MM.1S (cell line): ENCODE data around the gene PRKCA.

Experiments used
- DNase-seq: peaks from one replicate; pipeline ENCODE4 v3.0.0-alpha.2; 2015
- H2AFZ ChIP-seq: fragments of 300-600 bp; sonication (generic); 2 replicates; pipeline ENCODE4 v1.6.0; 2016; ENCODE audit warnings: antibody characterized with exemption, low read length
- H3F3A ChIP-seq: fragments of 300-600 bp; sonication (generic); 2 replicates; pipeline ENCODE4 v1.6.1; 2016; ENCODE audit warnings: mild to moderate bottlenecking, antibody characterized with exemption, low read length, moderate library complexity, mixed read lengths; ENCODE audit not compliant: insufficient read depth
- H3K27ac ChIP-seq: fragments of 300-600 bp; sonication (generic); 2 replicates; pipeline ENCODE4 v1.5.1; 2016; ENCODE audit warnings: mild to moderate bottlenecking, low read length
- H3K27me3 ChIP-seq: fragments of 300-600 bp; sonication (generic); replicated peaks from 2 replicates; pipeline ENCODE4 v1.6.0; 2016; ENCODE audit warnings: low read length; ENCODE audit not compliant: insufficient read depth
- H3K36me3 ChIP-seq: fragments of 300-600 bp; sonication (generic); replicated peaks from 2 replicates; pipeline ENCODE4 v1.6.1; 2016; ENCODE audit warnings: mild to moderate bottlenecking, low read length, mixed read lengths; ENCODE audit not compliant: insufficient read depth
- H3K4me1 ChIP-seq: fragments of 300-600 bp; sonication (generic); 2 replicates; pipeline ENCODE4 v1.6.1; 2016; ENCODE audit warnings: low read length, mixed read lengths
- H3K4me2 ChIP-seq: fragments of 300-600 bp; sonication (generic); 2 replicates; pipeline ENCODE4 v1.6.0; 2016; ENCODE audit warnings: low read depth, low read length
- H3K4me3 ChIP-seq: fragments of 300-600 bp; sonication (generic); 2 replicates; pipeline ENCODE4 v1.5.1; 2016; ENCODE audit warnings: low read length, mixed read lengths
- H3K79me2 ChIP-seq: fragments of 300-600 bp; sonication (generic); 2 replicates; pipeline ENCODE4 v1.6.1; 2016; ENCODE audit warnings: mixed run types, low read length, mixed read lengths
- H3K9ac ChIP-seq: fragments of 300-600 bp; sonication (generic); 2 replicates; pipeline ENCODE4 v1.6.1; 2016; ENCODE audit warnings: low read length, mixed read lengths
- H3K9me2 ChIP-seq: fragments of 300-600 bp; sonication (generic); replicated peaks from 2 replicates; pipeline ENCODE4 v1.6.1; 2016; ENCODE audit warnings: mild to moderate bottlenecking, low read length, mixed read lengths; ENCODE audit not compliant: insufficient read depth
- H3K9me3 ChIP-seq: fragments of 300-600 bp; sonication (generic); replicated peaks from 2 replicates; pipeline ENCODE4 v1.6.1; 2016; ENCODE audit warnings: mild to moderate bottlenecking, low read length, mixed read lengths; ENCODE audit not compliant: insufficient read depth
- H4K20me1 ChIP-seq: fragments of 300-600 bp; sonication (generic); 2 replicates; pipeline ENCODE4 v1.6.1; 2016; ENCODE audit warnings: mild to moderate bottlenecking, low read length, moderate library complexity, mixed read lengths; ENCODE audit not compliant: insufficient read depth
- EZH2 ChIP-seq: fragments of 300-600 bp; sonication (generic); optimal IDR thresholded peaks from 2 replicates; pipeline ENCODE3; 2017; ENCODE audit warnings: low read depth, mild to moderate bottlenecking, antibody characterized with exemption, low read length, mixed read lengths
- EZH2phosphoT487 ChIP-seq: fragments of 300-600 bp; sonication (generic); IDR thresholded peaks from 2 replicates; pipeline ENCODE4 v1.6.1; 2018; ENCODE audit warnings: antibody characterized with exemption, low read length
- TF ChIP-seq, protein P1 (sequence below): fragments of 300-600 bp; sonication (generic); IDR thresholded peaks from 2 replicates; pipeline ENCODE4 v1.5.1; 2016; ENCODE audit warnings: antibody characterized with exemption, low read length, mixed read lengths

PRKCA gene

DNA sequence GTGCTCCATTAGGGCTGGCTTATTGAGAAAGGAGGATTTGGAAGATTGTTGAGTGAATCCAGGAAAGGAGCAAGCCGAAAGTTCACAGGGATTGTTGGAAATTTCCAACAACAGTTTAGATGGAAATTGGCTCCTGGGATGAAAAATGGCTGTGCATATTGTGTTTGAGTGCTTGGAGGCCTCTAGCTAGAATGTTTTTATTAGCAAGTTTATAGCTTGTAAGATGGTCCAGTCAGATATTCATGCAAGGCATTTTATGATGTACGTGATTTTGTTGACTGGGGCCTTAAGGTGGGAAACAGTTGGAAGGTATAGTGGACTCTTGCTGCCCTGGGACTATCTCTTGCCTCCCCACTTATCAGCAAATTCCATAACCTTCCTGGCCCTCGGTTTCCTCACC, 216.7 kb downstream of the PRKCA start:
- Histone ChIP-seq H3K9me2 (no peaks in the 10 kb centered on the region), H3K27me3 (no peaks in the 10 kb centered on the region), H3K27ac (no peak overlapping the region), H3K9ac (no peak overlapping the region), H3F3A (no peaks in the 10 kb centered on the region), H3K79me2 (no peaks in the 10 kb centered on the region), H4K20me1 (no peaks in the 10 kb centered on the region), H2AFZ (no peak overlapping the region), H3K36me3 (no peaks in the 10 kb centered on the region), H3K4me1 (no peaks in the 10 kb centered on the region), H3K4me3 (no peak overlapping the region), H3K4me2 (no peak overlapping the region), H3K9me3 (no peaks in the 10 kb centered on the region)
- no peak for DNase-seq
- TF ChIP-seq EZH2phosphoT487 (no peak), EZH2 (no peak)
- TF ChIP-seq, protein P1, sequence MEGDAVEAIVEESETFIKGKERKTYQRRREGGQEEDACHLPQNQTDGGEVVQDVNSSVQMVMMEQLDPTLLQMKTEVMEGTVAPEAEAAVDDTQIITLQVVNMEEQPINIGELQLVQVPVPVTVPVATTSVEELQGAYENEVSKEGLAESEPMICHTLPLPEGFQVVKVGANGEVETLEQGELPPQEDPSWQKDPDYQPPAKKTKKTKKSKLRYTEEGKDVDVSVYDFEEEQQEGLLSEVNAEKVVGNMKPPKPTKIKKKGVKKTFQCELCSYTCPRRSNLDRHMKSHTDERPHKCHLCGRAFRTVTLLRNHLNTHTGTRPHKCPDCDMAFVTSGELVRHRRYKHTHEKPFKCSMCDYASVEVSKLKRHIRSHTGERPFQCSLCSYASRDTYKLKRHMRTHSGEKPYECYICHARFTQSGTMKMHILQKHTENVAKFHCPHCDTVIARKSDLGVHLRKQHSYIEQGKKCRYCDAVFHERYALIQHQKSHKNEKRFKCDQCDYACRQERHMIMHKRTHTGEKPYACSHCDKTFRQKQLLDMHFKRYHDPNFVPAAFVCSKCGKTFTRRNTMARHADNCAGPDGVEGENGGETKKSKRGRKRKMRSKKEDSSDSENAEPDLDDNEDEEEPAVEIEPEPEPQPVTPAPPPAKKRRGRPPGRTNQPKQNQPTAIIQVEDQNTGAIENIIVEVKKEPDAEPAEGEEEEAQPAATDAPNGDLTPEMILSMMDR: no peak

DNA sequence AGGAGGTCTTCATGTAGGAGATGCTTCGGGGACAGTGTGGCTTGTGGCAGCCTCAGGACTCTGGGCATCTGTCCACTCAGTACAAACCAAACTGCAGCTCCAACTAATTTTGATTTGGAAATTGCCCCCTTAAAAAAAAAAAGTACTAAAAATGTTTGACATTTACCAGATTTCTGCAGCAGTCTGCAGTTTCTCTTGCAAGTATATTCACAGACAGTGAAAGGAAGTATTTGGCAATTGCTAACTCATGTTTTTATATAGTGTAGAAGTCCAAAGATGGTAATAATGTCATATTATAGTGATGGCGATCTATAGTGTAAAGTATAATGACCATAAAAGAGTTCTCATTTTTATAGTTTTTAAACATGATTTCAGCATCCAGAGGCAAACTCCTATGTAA, 218.6 kb downstream of the PRKCA start:
- Histone ChIP-seq H3K4me1 (no peaks in the 10 kb centered on the region), H3K9me3 (no peaks in the 10 kb centered on the region), H3K79me2 (no peaks in the 10 kb centered on the region), H3K4me2 (no peak overlapping the region), H3K27me3 (no peaks in the 10 kb centered on the region), H3K36me3 (no peaks in the 10 kb centered on the region), H4K20me1 (no peaks in the 10 kb centered on the region), H3K9ac (no peak overlapping the region), H3K9me2 (no peaks in the 10 kb centered on the region), H3K4me3 (no peak overlapping the region), H3K27ac (no peak overlapping the region), H3F3A (no peaks in the 10 kb centered on the region), H2AFZ (no peak overlapping the region)
- TF ChIP-seq EZH2: no peak
- TF ChIP-seq EZH2phosphoT487: no peak
- TF ChIP-seq, protein P1: no peak
- no peak for DNase-seq

DNA sequence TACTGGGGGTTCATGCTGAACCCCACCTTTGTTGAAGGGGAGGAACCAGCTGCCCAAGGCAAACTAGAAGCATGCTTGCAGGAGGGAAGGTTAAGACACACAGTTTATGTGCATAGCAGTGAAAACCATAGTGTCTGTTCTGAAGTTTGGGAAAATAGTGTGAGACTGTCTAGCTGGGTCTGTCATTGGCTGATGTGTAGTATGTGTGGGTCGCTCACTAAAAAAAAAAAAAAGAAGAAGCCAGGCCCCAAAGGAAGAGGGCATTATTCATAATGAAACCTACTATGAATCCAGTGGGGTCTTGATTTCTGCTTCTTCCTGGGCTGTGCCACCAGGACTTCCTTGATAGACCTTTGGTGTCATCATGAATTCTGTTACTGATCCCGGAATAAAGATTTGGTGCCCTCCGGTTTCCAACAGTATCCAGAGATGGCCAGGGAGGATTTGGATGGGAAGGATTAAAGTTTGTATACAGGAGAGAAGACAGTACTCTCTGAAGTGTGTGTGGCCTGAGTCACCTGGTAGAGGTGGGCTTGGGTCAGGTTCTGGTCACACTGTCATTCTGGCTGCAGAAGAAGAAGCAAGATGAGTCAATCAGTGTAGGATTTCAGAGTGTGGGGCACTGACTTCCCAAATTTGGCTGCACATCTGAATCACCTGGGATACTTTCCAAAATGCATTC, 220.3 kb downstream of the PRKCA start:
- Histone ChIP-seq H3K27ac (no peak overlapping the region), H3K9ac (no peak overlapping the region), H3K4me2 (no peak overlapping the region), H3K36me3 (no peaks in the 10 kb centered on the region), H3K79me2 (no peaks in the 10 kb centered on the region), H3K4me3 (no peak overlapping the region), H2AFZ (no peak overlapping the region), H3K9me3 (no peaks in the 10 kb centered on the region), H3K4me1 (no peaks in the 10 kb centered on the region), H3K9me2 (no peaks in the 10 kb centered on the region), H4K20me1 (no peaks in the 10 kb centered on the region), H3F3A (no peaks in the 10 kb centered on the region), H3K27me3 (no peaks in the 10 kb centered on the region)
- TF ChIP-seq, protein P1: no peak
- TF ChIP-seq EZH2: no peak
- no peak for TF ChIP-seq EZH2phosphoT487
- no peak for DNase-seq
